ENCODE data around the gene FBXO40.

Gene FBXO40

GRCh38 chr3:121665488-121665887, 72.3 kb downstream of the FBXO40 start:
- Histone ChIP-seq H2BK15ac (ENCODE audit: low read length) (no peak overlapping the region), H3K36me3 (replicated peaks in 1 of 2; ENCODE audit: control insufficient read depth in 2 of 2, insufficient read depth in 2 of 2, low read length in 2 of 2) (peaks cover 29 to 77% of the 10 kb centered on the region in 2 donors), H3K23ac (ENCODE audit: low read depth, low read length, poor library complexity) (no peak overlapping the region), H3K4me3 (ENCODE audit: low read length in 2 of 2) (no peak overlapping the region), H2AFZ (ENCODE audit: low read length) (no peak overlapping the region), H3K9me3 (replicated peaks in 1 of 2; ENCODE audit: control insufficient read depth in 2 of 2, insufficient read depth in 1 of 2, low read depth in 1 of 2, low read length in 2 of 2) (no peaks in the 10 kb centered on the region), H2BK12ac (ENCODE audit: low read length) (no peak overlapping the region), H2BK120ac (ENCODE audit: low read depth, low read length) (no peak overlapping the region), H3K27ac (replicated peaks; ENCODE audit: low read length) (no peak overlapping the region), H4K8ac (ENCODE audit: low read depth, low read length) (no peak overlapping the region), H2AK5ac (ENCODE audit: low read depth, low read length) (no peak overlapping the region), H3K4me2 (ENCODE audit: insufficient read depth, low read length, poor library complexity, severe bottlenecking) (no peak overlapping the region), H2BK5ac (ENCODE audit: low read length) (no peak overlapping the region), H3K79me1 (ENCODE audit: low read depth, low read length) (no peaks in the 10 kb centered on the region), H3K27me3 (ENCODE audit: control insufficient read depth in 3 of 3, insufficient read depth in 3 of 3, low read depth in 1 of 3, low read length in 3 of 3) (no peaks in the 10 kb centered on the region), H3K18ac (ENCODE audit: low read length) (no peak overlapping the region), H3K14ac (ENCODE audit: low read length) (no peak overlapping the region), H3K4ac (ENCODE audit: low read length) (no peak overlapping the region), H4K91ac (ENCODE audit: low read depth, low read length, poor library complexity) (no peak overlapping the region), H3K4me1 (ENCODE audit: control insufficient read depth in 2 of 2, insufficient read depth in 1 of 2, low read depth in 1 of 2, low read length in 2 of 2) (no peaks in the 10 kb centered on the region), H3K9ac (ENCODE audit: low read depth, low read length, poor library complexity) (no peak overlapping the region)
- WGBS, 2 donors (ENCODE audit: extremely low coverage in 2 of 2, insufficient read length in 2 of 2, insufficient replicate concordance in 1 of 2): no CpG with 5 or more reads among the region's 2 CpGs
- DNase-seq (ENCODE audit: low spot score): no peak

DNA sequence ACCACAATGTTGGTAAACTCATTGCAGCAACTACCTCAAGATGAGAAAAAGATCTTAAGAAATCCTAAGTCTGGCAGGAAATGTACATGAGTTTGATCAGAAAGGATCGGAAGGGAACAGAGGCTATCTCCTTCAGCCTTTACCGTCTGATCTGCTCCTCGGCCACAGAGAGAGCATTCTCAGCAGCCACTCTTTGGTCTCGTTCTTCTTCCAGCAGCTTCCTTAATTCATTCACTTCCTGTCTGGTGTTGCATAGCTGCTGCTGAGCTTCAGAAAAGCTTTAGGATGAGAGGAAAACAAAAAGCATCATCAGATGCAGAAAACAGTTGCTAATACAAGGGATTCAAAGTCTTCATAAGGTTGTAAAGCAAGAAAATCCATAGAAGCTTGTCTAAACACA, 74.2 kb downstream of the FBXO40 start:
- Histone ChIP-seq H4K91ac (ENCODE audit: low read depth, low read length, poor library complexity) (no peak overlapping the region), H2AK5ac (ENCODE audit: low read depth, low read length) (no peak overlapping the region), H2BK12ac (ENCODE audit: low read length) (no peak overlapping the region), H3K23ac (ENCODE audit: low read depth, low read length, poor library complexity) (no peak overlapping the region), H2BK15ac (ENCODE audit: low read length) (no peak overlapping the region), H4K8ac (ENCODE audit: low read depth, low read length) (no peak overlapping the region), H3K27ac (replicated peaks; ENCODE audit: low read length) (no peak overlapping the region), H3K9ac (ENCODE audit: low read depth, low read length, poor library complexity) (no peak overlapping the region), H3K14ac (ENCODE audit: low read length) (no peak overlapping the region), H3K27me3 (ENCODE audit: control insufficient read depth in 3 of 3, insufficient read depth in 3 of 3, low read depth in 1 of 3, low read length in 3 of 3) (no peaks in the 10 kb centered on the region), H3K18ac (ENCODE audit: low read length) (no peak overlapping the region), H2BK5ac (ENCODE audit: low read length) (no peak overlapping the region), H3K4ac (ENCODE audit: low read length) (no peak overlapping the region), H3K4me2 (ENCODE audit: insufficient read depth, low read length, poor library complexity, severe bottlenecking) (no peak overlapping the region), H3K36me3 (replicated peaks in 1 of 2; ENCODE audit: control insufficient read depth in 2 of 2, insufficient read depth in 2 of 2, low read length in 2 of 2) (peaks cover 31 to 94% of the 10 kb centered on the region in 2 donors), H2AFZ (ENCODE audit: low read length) (no peak overlapping the region), H3K9me3 (replicated peaks in 1 of 2; ENCODE audit: control insufficient read depth in 2 of 2, insufficient read depth in 1 of 2, low read depth in 1 of 2, low read length in 2 of 2) (no peaks in the 10 kb centered on the region), H3K4me3 (ENCODE audit: low read length in 2 of 2) (no peak overlapping the region), H3K79me1 (ENCODE audit: low read depth, low read length) (no peaks in the 10 kb centered on the region), H2BK120ac (ENCODE audit: low read depth, low read length) (no peak overlapping the region), H3K4me1 (ENCODE audit: control insufficient read depth in 2 of 2, insufficient read depth in 1 of 2, low read depth in 1 of 2, low read length in 2 of 2) (no peaks in the 10 kb centered on the region)
- DNase-seq (ENCODE audit: low spot score): no peak
- no CpG with 5 or more reads among the region's 4 CpGs for WGBS, 2 donors (ENCODE audit: extremely low coverage in 2 of 2, insufficient read length in 2 of 2, insufficient replicate concordance in 1 of 2)

- no peak overlapping the region for H4K8ac ChIP-seq (ENCODE audit: low read depth, low read length)
- H3K4ac ChIP-seq (ENCODE audit: low read length): no peak overlapping the region
- H2BK120ac ChIP-seq (ENCODE audit: low read depth, low read length): no peak overlapping the region
- no peak overlapping the region for H3K9ac ChIP-seq (ENCODE audit: low read depth, low read length, poor library complexity)
- no peak overlapping the region for H4K91ac ChIP-seq (ENCODE audit: low read depth, low read length, poor library complexity)
- DNase-seq (ENCODE audit: low spot score): no peak
- no peak overlapping the region for H3K23ac ChIP-seq (ENCODE audit: low read depth, low read length, poor library complexity)
- H3K4me3 ChIP-seq (ENCODE audit: low read length in 2 of 2): no peak overlapping the region
- H2AFZ ChIP-seq (ENCODE audit: low read length): no peak overlapping the region
- no peak overlapping the region for H2BK12ac ChIP-seq (ENCODE audit: low read length)
- H3K18ac ChIP-seq (ENCODE audit: low read length): no peak overlapping the region
- H3K27me3 ChIP-seq (ENCODE audit: control insufficient read depth in 3 of 3, insufficient read depth in 3 of 3, low read depth in 1 of 3, low read length in 3 of 3): no peaks in the 10 kb centered on the region
- H3K4me2 ChIP-seq (ENCODE audit: insufficient read depth, low read length, poor library complexity, severe bottlenecking): no peak overlapping the region
- no peaks in the 10 kb centered on the region for H3K79me1 ChIP-seq (ENCODE audit: low read depth, low read length)
- no peak overlapping the region for H3K14ac ChIP-seq (ENCODE audit: low read length)
- no peaks in the 10 kb centered on the region for H3K4me1 ChIP-seq (ENCODE audit: control insufficient read depth in 2 of 2, insufficient read depth in 1 of 2, low read depth in 1 of 2, low read length in 2 of 2)
- peaks cover 17 to 90% of the 10 kb centered on the region in 2 donors for H3K36me3 ChIP-seq (replicated peaks in 1 of 2; ENCODE audit: control insufficient read depth in 2 of 2, insufficient read depth in 2 of 2, low read length in 2 of 2)
- no peaks in the 10 kb centered on the region for H3K9me3 ChIP-seq (replicated peaks in 1 of 2; ENCODE audit: control insufficient read depth in 2 of 2, insufficient read depth in 1 of 2, low read depth in 1 of 2, low read length in 2 of 2)
- H3K27ac ChIP-seq (replicated peaks; ENCODE audit: low read length): no peak overlapping the region
- H2AK5ac ChIP-seq (ENCODE audit: low read depth, low read length): no peak overlapping the region
- H2BK15ac ChIP-seq (ENCODE audit: low read length): no peak overlapping the region
- no peak overlapping the region for H2BK5ac ChIP-seq (ENCODE audit: low read length)
Observed at GRCh38 chr3:121670676-121671075, 77.5 kb downstream of the FBXO40 start.

- H3K14ac ChIP-seq (ENCODE audit: low read length): no peak overlapping the region
- peaks cover 24 to 90% of the 10 kb centered on the region in 2 donors for H3K36me3 ChIP-seq (replicated peaks in 1 of 2; ENCODE audit: control insufficient read depth in 2 of 2, insufficient read depth in 2 of 2, low read length in 2 of 2)
- no peak overlapping the region for H2BK120ac ChIP-seq (ENCODE audit: low read depth, low read length)
- no peak overlapping the region for H2BK15ac ChIP-seq (ENCODE audit: low read length)
- H3K23ac ChIP-seq (ENCODE audit: low read depth, low read length, poor library complexity): no peak overlapping the region
- H2AK5ac ChIP-seq (ENCODE audit: low read depth, low read length): no peak overlapping the region
- H2AFZ ChIP-seq (ENCODE audit: low read length): no peak overlapping the region
- no peak overlapping the region for H3K27ac ChIP-seq (replicated peaks; ENCODE audit: low read length)
- no peak overlapping the region for H2BK12ac ChIP-seq (ENCODE audit: low read length)
- H4K91ac ChIP-seq (ENCODE audit: low read depth, low read length, poor library complexity): no peak overlapping the region
- H3K4ac ChIP-seq (ENCODE audit: low read length): no peak overlapping the region
- H3K18ac ChIP-seq (ENCODE audit: low read length): no peak overlapping the region
- H2BK5ac ChIP-seq (ENCODE audit: low read length): no peak overlapping the region
- no peaks in the 10 kb centered on the region for H3K9me3 ChIP-seq (replicated peaks in 1 of 2; ENCODE audit: control insufficient read depth in 2 of 2, insufficient read depth in 1 of 2, low read depth in 1 of 2, low read length in 2 of 2)
- H3K4me1 ChIP-seq (ENCODE audit: control insufficient read depth in 2 of 2, insufficient read depth in 1 of 2, low read depth in 1 of 2, low read length in 2 of 2): no peaks in the 10 kb centered on the region
- no peak overlapping the region for H3K4me3 ChIP-seq (ENCODE audit: low read length in 2 of 2)
- H4K8ac ChIP-seq (ENCODE audit: low read depth, low read length): no peak overlapping the region
- no peaks in the 10 kb centered on the region for H3K27me3 ChIP-seq (ENCODE audit: control insufficient read depth in 3 of 3, insufficient read depth in 3 of 3, low read depth in 1 of 3, low read length in 3 of 3)
- no peak for DNase-seq (ENCODE audit: low spot score)
- WGBS, 2 donors (ENCODE audit: extremely low coverage in 2 of 2, insufficient read length in 2 of 2, insufficient replicate concordance in 1 of 2): no CpG with 5 or more reads among the region's 2 CpGs
- no peak overlapping the region for H3K4me2 ChIP-seq (ENCODE audit: insufficient read depth, low read length, poor library complexity, severe bottlenecking)
- no peak overlapping the region for H3K9ac ChIP-seq (ENCODE audit: low read depth, low read length, poor library complexity)
- no peaks in the 10 kb centered on the region for H3K79me1 ChIP-seq (ENCODE audit: low read depth, low read length)
Observed at GRCh38 chr3:121677141-121677540, 84.0 kb downstream of the FBXO40 start.

Data from neuronal stem cell (in vitro differentiated cells).